ENCODE data around the gene MAP4K4. TPM values are rescaled to one million over a fixed set of nuclear protein-coding genes. Genes with fewer than 3 reads are reported as not detected.

MAP4K4 gene
- total RNA-seq, 2 donors from 2014 or later, result 60.1 to 147 TPM

DNA sequence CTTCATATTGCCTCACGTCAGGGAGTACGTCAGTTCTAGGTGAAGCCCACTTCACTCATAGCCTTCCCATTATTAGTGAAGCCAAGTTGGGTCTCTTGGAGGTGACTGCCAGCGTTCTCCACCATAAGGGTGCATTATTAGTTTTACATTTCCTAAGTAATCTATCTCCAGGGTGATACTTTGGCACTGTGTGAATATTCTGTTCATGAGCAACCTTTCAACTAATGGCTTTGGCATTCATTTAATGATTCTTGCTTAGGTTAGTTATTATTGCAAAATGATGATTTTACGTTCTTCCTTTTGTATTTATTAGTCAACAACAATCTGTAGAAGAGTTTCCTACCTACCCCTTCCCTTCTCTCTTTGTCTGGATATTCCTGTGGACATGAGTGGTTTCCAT, 97.5 kb downstream of the MAP4K4 start:
- peaks cover 16 to 39% of the 10 kb centered on the region in 2 donors for H3K4me1 ChIP-seq (ENCODE audit: control insufficient read depth in 1 of 2, low read depth in 2 of 2)
- TF ChIP-seq, protein P1, sequence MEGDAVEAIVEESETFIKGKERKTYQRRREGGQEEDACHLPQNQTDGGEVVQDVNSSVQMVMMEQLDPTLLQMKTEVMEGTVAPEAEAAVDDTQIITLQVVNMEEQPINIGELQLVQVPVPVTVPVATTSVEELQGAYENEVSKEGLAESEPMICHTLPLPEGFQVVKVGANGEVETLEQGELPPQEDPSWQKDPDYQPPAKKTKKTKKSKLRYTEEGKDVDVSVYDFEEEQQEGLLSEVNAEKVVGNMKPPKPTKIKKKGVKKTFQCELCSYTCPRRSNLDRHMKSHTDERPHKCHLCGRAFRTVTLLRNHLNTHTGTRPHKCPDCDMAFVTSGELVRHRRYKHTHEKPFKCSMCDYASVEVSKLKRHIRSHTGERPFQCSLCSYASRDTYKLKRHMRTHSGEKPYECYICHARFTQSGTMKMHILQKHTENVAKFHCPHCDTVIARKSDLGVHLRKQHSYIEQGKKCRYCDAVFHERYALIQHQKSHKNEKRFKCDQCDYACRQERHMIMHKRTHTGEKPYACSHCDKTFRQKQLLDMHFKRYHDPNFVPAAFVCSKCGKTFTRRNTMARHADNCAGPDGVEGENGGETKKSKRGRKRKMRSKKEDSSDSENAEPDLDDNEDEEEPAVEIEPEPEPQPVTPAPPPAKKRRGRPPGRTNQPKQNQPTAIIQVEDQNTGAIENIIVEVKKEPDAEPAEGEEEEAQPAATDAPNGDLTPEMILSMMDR (IDR thresholded peaks at IDR 0.05), result no peak
- H3K9me3 ChIP-seq, result no peaks in the 10 kb centered on the region
- ATAC-seq (ENCODE audit: insufficient number of reproducible peaks, low FRiP score, low read depth), result no peak
- no peak overlapping the region for H3K4me3 ChIP-seq
- DNase-seq (ENCODE audit: low spot score), result no peak
- no peaks in the 10 kb centered on the region for H3K36me3 ChIP-seq
- H3K27ac ChIP-seq, result no peak overlapping the region
- H3K27me3 ChIP-seq (replicated peaks; ENCODE audit: insufficient read depth), result no peaks in the 10 kb centered on the region

DNA sequence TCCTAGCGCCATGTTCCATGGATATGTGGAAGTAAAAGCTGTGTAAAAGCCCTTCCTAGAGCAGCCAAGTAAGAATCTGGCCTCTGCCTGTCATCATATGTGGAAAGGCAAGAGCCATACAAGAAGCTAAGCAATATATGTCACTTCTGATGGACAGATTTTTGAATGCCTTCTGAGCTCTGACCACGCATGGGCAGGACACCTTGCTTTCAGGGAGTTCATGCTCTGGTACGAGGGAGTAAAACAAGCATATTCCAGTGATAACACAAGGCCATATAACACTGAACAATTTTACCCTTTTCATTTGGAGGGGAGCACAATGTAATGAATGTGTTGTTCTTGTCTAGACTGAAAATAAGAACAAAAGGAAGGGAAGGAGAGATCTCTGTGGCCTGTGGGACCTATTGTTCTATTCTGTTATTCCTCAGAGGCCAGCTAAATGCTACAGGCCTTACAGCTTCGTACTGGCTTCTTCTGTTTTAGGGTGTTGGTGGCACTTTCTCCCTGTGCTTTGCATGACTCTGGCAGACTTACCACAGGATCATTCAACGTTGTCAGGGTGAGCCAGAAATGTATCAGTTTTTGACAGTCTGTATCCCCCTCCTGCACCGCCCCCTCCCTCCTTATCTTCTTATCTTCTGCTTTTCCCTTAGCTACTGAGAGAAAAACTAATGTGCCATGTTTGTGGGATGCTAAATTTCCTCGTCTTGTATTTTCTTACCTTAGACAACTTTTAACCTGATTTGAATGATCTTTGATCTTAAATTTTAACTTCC, 99.5 kb downstream of the MAP4K4 start:
- no peak overlapping the region for H3K27ac ChIP-seq
- no peaks in the 10 kb centered on the region for H3K27me3 ChIP-seq (replicated peaks; ENCODE audit: insufficient read depth)
- H3K9me3 ChIP-seq, result no peaks in the 10 kb centered on the region
- no peak overlapping the region for H3K4me3 ChIP-seq
- peaks cover 5 to 24% of the 10 kb centered on the region in 2 donors for H3K4me1 ChIP-seq (ENCODE audit: control insufficient read depth in 1 of 2, low read depth in 2 of 2)
- ATAC-seq (ENCODE audit: insufficient number of reproducible peaks, low FRiP score, low read depth) (no peak), DNase-seq (ENCODE audit: low spot score) (no peak)
- TF ChIP-seq, protein P1 (IDR thresholded peaks at IDR 0.05), result no peak
- no peaks in the 10 kb centered on the region for H3K36me3 ChIP-seq

DNA sequence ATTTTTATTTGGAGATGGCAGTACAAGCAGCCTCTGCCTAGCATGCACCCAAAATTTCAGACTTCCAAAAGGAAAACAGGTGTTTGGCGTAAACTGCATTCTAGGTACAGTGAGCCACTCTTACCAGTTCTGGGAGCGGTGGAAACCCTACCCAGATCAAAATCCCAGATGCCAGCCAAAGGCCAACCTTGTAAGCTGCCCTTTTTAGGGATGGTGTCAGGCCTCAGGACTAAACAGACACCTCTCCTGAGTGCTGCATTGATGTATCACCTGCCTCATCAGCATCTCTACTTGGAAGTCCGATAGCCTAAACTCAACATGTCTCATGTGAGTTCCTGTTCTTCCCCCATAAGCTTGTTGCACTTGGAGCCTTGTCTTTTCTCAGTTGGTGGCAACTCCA, 104.0 kb downstream of the MAP4K4 start:
- Histone ChIP-seq H3K36me3 (no peaks in the 10 kb centered on the region), H3K9me3 (no peaks in the 10 kb centered on the region), H3K4me3 (no peak overlapping the region), H3K4me1 (ENCODE audit: control insufficient read depth in 1 of 2, low read depth in 2 of 2) (peaks cover 11 to 32% of the 10 kb centered on the region in 2 donors), H3K27me3 (replicated peaks; ENCODE audit: insufficient read depth) (no peaks in the 10 kb centered on the region), H3K27ac (no peak overlapping the region)
- DNase-seq (ENCODE audit: low spot score) (no peak), ATAC-seq (ENCODE audit: insufficient number of reproducible peaks, low FRiP score, low read depth) (no peak)
- TF ChIP-seq, protein P1 (IDR thresholded peaks at IDR 0.05), result no peak

DNA sequence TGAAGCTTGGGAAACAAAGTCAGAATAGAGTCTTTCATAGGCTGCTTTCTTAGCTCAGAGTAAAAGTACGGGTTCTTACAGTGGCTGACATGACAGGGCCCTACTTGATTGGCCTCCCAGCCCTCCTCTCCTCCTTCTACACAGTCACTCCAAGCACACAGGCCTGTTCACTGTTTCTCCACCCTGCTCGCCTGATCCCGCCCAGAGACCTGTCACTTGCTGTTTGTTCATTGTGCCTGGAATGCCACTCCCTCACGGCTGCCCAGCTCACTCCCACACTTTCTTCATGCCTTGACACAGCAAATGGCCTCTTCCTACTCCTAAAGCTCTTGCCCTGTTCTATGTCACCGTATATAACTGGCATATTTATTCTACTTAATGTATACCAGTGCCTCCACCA, 104.8 kb downstream of the MAP4K4 start:
- Histone ChIP-seq H3K4me3 (no peak overlapping the region), H3K27ac (no peak overlapping the region), H3K27me3 (replicated peaks; ENCODE audit: insufficient read depth) (no peaks in the 10 kb centered on the region), H3K9me3 (no peaks in the 10 kb centered on the region), H3K4me1 (ENCODE audit: control insufficient read depth in 1 of 2, low read depth in 2 of 2) (peaks cover 15 to 40% of the 10 kb centered on the region in 2 donors), H3K36me3 (no peaks in the 10 kb centered on the region)
- ATAC-seq (ENCODE audit: insufficient number of reproducible peaks, low FRiP score, low read depth), result no peak
- no peak for DNase-seq (ENCODE audit: low spot score)
- TF ChIP-seq, protein P1 (IDR thresholded peaks at IDR 0.05), result no peak

DNA sequence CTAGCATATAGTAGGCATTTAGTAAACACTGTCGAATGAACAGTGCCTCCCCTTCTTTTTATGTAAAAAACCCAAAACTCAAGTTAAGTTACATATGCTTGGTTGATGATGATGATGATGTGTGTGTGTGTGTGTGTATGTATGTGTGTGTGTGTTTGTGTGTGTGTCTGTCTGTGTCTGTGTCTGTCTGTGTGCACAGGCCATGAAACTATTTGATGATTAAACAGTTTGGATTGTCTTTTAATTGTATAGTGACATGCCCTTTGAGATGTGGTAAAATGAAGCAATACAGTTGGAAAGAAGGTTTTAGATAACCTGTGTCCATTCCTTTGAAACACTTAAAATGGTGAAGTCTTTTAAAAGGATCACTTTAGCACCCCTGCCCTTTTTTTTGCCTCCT, 105.6 kb downstream of the MAP4K4 start:
- H3K27me3 ChIP-seq (replicated peaks; ENCODE audit: insufficient read depth), result no peaks in the 10 kb centered on the region
- H3K4me1 ChIP-seq (ENCODE audit: control insufficient read depth in 1 of 2, low read depth in 2 of 2), result peaks cover 15 to 48% of the 10 kb centered on the region in 2 donors
- H3K9me3 ChIP-seq, result no peaks in the 10 kb centered on the region
- ATAC-seq (ENCODE audit: insufficient number of reproducible peaks, low FRiP score, low read depth) (no peak), DNase-seq (ENCODE audit: low spot score) (no peak)
- H3K27ac ChIP-seq, result no peak overlapping the region
- no peaks in the 10 kb centered on the region for H3K36me3 ChIP-seq
- TF ChIP-seq, protein P1 (IDR thresholded peaks at IDR 0.05), result no peak
- no peak overlapping the region for H3K4me3 ChIP-seq
